Measurements from ENCODE around the gene UNC93B1. TPM values are rescaled to one million over a fixed set of nuclear protein-coding genes. Genes with fewer than 3 reads are reported as not detected.

Gene UNC93B1
- total and polyA plus RNA-seq, 2 of the 8 experiments (the other 6 are each of a cell fraction or from before 2014, with no cell fraction given), result 18.9 to 34.3 TPM

- H4K5ac ChIP-seq (ENCODE audit: insufficient read length, low read depth, low read length), result peak overlapping the region; percentile 1
- H3K23ac ChIP-seq (ENCODE audit: insufficient read length), result no peak overlapping the region
- no peaks in the 10 kb centered on the region for H3K79me2 ChIP-seq (ENCODE audit: control insufficient read depth in 1 of 2, insufficient read depth in 2 of 2, low read length in 2 of 2)
- WGBS, 2 experiments (ENCODE audit: extremely low coverage in 1 of 2, insufficient coverage in 1 of 2, insufficient read length in 1 of 2, insufficient replicate concordance in 2 of 2, low coverage in 1 of 2, low lambda C conversion rate in 2 of 2, missing lambda C conversion rate in 1 of 2), result 76% methylated on average over 21 of the region's 22 CpGs; no CpG with 5 or more reads in 1 of the 2 experiments
- H2BK20ac ChIP-seq (ENCODE audit: low read length), result peak overlapping the region; percentile 72; the same call in 1 of the 2 replicates
- peak overlapping the region; percentile 24; the same call in 1 of the 2 replicates for H3K27ac ChIP-seq (ENCODE audit: low read depth, low read length)
- no peaks in the 10 kb centered on the region for H3K9me3 ChIP-seq (ENCODE audit: insufficient read depth in 2 of 2, low read depth in 1 of 2, low read length in 1 of 2)
- TF ChIP-seq E2F6 (IDR thresholded peaks at IDR 0.05) (peak; percentile 37; the same call in 1 of the 2 replicates), MAFK (IDR thresholded peaks at IDR 0.05; ENCODE audit: low read depth, low read length) (no peak), ATF3 (IDR thresholded peaks at IDR 0.05; ENCODE audit: insufficient read depth, low read depth, low read length) (no peak), CEBPB (IDR thresholded peaks at IDR 0.05; ENCODE audit: low read depth, low read length) (no peak)
- H3K56ac ChIP-seq (replicated peaks; ENCODE audit: insufficient read length, low read depth, low read length), result no peak overlapping the region
- no peak overlapping the region for H2BK120ac ChIP-seq (replicated peaks; ENCODE audit: low read depth, low read length)
- peak; percentile 36 to 61 for DNase-seq (ENCODE audit: low read depth in 1 of 2, low spot score in 2 of 2)
- no peak overlapping the region for H3K14ac ChIP-seq (ENCODE audit: insufficient read length)
- H3K18ac ChIP-seq (ENCODE audit: extremely low read depth, low read length), result peak overlapping the region; percentile 62
- H3K79me1 ChIP-seq (ENCODE audit: low read depth, low read length), result no peaks in the 10 kb centered on the region
- H3K23me2 ChIP-seq (ENCODE audit: low read depth, low read length), result no peaks in the 10 kb centered on the region; the same call in 1 of the 2 replicates
- H2BK5ac ChIP-seq (ENCODE audit: low read depth, low read length), result peak overlapping the region; percentile 88
- H4K20me1 ChIP-seq (replicated peaks in 1 of 2; ENCODE audit: control insufficient read depth in 1 of 2, insufficient read depth in 2 of 2, low read length in 2 of 2), result peaks cover 0 to 4% of the 10 kb centered on the region in 2 experiments
- FAIRE-seq, result no peak
- ChIA-PET CTCF (ENCODE audit: partially characterized antibody) (interaction anchor here (0.6 to 2.7 kb wide), 9 partner anchors 10 to 169 kb away, joined by 3 to 18 read pairs (median 3); partner anchors contain the start of genes ALDH3B1 and NDUFS8), POLR2A (ENCODE audit: partially characterized antibody) (interaction anchor here (1.1 to 16.6 kb wide), 4 partner anchors 8 to 172 kb away, joined by 3 to 183 read pairs (median 14); partner anchors contain the start of gene NDUFS8)
- peak overlapping the region in 1 of 2 experiments; percentile 37; a peak in 2 of 4 replicates for H3K4me2 ChIP-seq (ENCODE audit: insufficient read depth in 1 of 2, low read depth in 2 of 2, low read length in 2 of 2)
- peaks cover 4 to 27% (median 20%) of the 10 kb centered on the region in 4 experiments for H3K4me1 ChIP-seq (replicated peaks in 1 of 4; ENCODE audit: control insufficient read depth in 3 of 4, insufficient read depth in 4 of 4, low read length in 3 of 4)
- H4K8ac ChIP-seq (ENCODE audit: extremely low read depth, insufficient read depth, low read length), result peak overlapping the region; percentile 90
- peak overlapping the region; percentile 15 for H4K91ac ChIP-seq (replicated peaks; ENCODE audit: insufficient read length, low read length)
- no peaks in the 10 kb centered on the region for H3K36me3 ChIP-seq (ENCODE audit: control insufficient read depth in 2 of 4, insufficient read depth in 4 of 4, low read length in 3 of 4)
- no peak overlapping the region for H3K4me3 ChIP-seq (ENCODE audit: extremely low read depth in 1 of 4, insufficient read depth in 2 of 4, low read depth in 3 of 4, low read length in 4 of 4)
- H3K9ac ChIP-seq (replicated peaks in 1 of 4; ENCODE audit: extremely low read depth in 1 of 4, low read depth in 3 of 4, low read length in 3 of 4), result no peak overlapping the region
- H2AK5ac ChIP-seq (ENCODE audit: low read depth, low read length), result no peak overlapping the region; the same call in 1 of the 2 replicates
- peak overlapping the region; percentile 53 for H2BK15ac ChIP-seq (ENCODE audit: low read length)
- H2AFZ ChIP-seq (ENCODE audit: low read length), result no peak overlapping the region
- no peak overlapping the region for H3K4ac ChIP-seq (replicated peaks; ENCODE audit: insufficient read length, low read depth, low read length)
- peak overlapping the region; percentile 90; the same call in 1 of the 2 replicates for H2BK12ac ChIP-seq (ENCODE audit: low read depth, low read length)
- H3K27me3 ChIP-seq (replicated peaks in 1 of 4; ENCODE audit: control insufficient read depth in 3 of 4, extremely low read depth in 1 of 4, insufficient read depth in 3 of 4, low read length in 3 of 4), result no peaks in the 10 kb centered on the region
Measured at GRCh38 chr11:68040101-68040956, 36.4 kb upstream of the UNC93B1 start.

Data from H1 (cell line).